Fibroblast of lung (primary cell): Measurements from ENCODE around the gene KIAA1671. TPM values are rescaled to one million over a fixed set of nuclear protein-coding genes. Genes with fewer than 3 reads are reported as not detected.

Source experiments
- DNase-seq, 2 donors: peaks; one replicate each; pipeline versions ENCODE4 v3.0.0 to v3.0.0-alpha.2; 2010; ENCODE audit warnings: low read depth in 2 of 2
- H2AFZ ChIP-seq: 2 replicates; pipeline ENCODE4 v1.5.1; 2012; ENCODE audit warnings: low read length, control low read depth, inconsistent platforms
- H3K27ac ChIP-seq: 2 replicates; pipeline ENCODE4 v1.5.1; 2011; ENCODE audit warnings: low read length, control low read depth; ENCODE audit not compliant: insufficient read depth
- H3K27me3 ChIP-seq: 2 replicates; pipeline ENCODE4 v1.5.1; 2011; ENCODE audit warnings: mild to moderate bottlenecking, low read length; ENCODE audit not compliant: control insufficient read depth, insufficient read depth
- H3K36me3 ChIP-seq: 2 replicates; pipeline ENCODE4 v1.5.1; 2011; ENCODE audit warnings: low read length; ENCODE audit not compliant: control insufficient read depth, insufficient read depth
- H3K4me1 ChIP-seq: 2 replicates; pipeline ENCODE4 v1.5.1; 2011; ENCODE audit warnings: low read length; ENCODE audit not compliant: control insufficient read depth, insufficient read depth; ENCODE audit errors: extremely low read depth
- H3K4me2 ChIP-seq: 2 replicates; pipeline ENCODE4 v1.5.1; 2011; ENCODE audit warnings: low read length, control low read depth; ENCODE audit not compliant: insufficient read depth; ENCODE audit errors: extremely low read depth
- H3K4me3 ChIP-seq, 4 experiments: fragments of 200-600 bp in 1 of 4; sonication (generic) in 1 of 4; replicated peaks in 1 of 4; 2 replicates each; pipeline ENCODE4 v1.5.1; 2011 to 2016; ENCODE audit warnings: low read length in 4 of 4, low read depth in 3 of 4, mild to moderate bottlenecking in 3 of 4, control low read depth in 2 of 4, inconsistent platforms in 1 of 4, mixed read lengths in 1 of 4; ENCODE audit not compliant: insufficient read depth in 1 of 4; ENCODE audit errors: control extremely low read depth in 1 of 4
- H3K79me2 ChIP-seq: 2 replicates; pipeline ENCODE4 v1.5.1; 2012; ENCODE audit warnings: mild to moderate bottlenecking, low read length, inconsistent platforms; ENCODE audit not compliant: control insufficient read depth, insufficient read depth
- H3K9ac ChIP-seq: 2 replicates; pipeline ENCODE4 v1.5.1; 2011; ENCODE audit warnings: mild to moderate bottlenecking, low read length, control low read depth; ENCODE audit not compliant: insufficient read depth
- H3K9me3 ChIP-seq: 2 replicates; pipeline ENCODE4 v1.5.1; 2012; ENCODE audit warnings: low read depth, low read length; ENCODE audit not compliant: control insufficient read depth, insufficient read depth
- H4K20me1 ChIP-seq: 2 replicates; pipeline ENCODE4 v1.5.1; 2011; ENCODE audit warnings: low read length; ENCODE audit not compliant: control insufficient read depth, insufficient read depth; ENCODE audit errors: extremely low read depth
- EZH2 ChIP-seq: IDR thresholded peaks from 2 replicates; pipeline ENCODE4 v1.5.1; 2012; ENCODE audit warnings: low read length, control low read depth, mild to moderate bottlenecking; ENCODE audit errors: missing control alignments
- polyA plus RNA-seq, 2 donors: library from polyadenylated mRNA; depleted of rRNA in 1 of 2; stranded (reverse) in 1 of 2; unstranded in 1 of 2; fragments of >200 nt; gene quantifications; 2 replicates each; pipeline ENCODE4 v1.2.1, GENCODE V29; 2011 to 2012; ENCODE audit warnings: missing spikeins in 1 of 2
- total RNA-seq: library from RNA; depleted of rRNA; stranded (reverse); fragments of >200 nt; gene quantifications from 2 replicates; pipeline ENCODE4 v1.2.1, GENCODE V29; 2014
- TF ChIP-seq, protein P1 (sequence below), 2 donors: IDR thresholded peaks in 1 of 2; conservative IDR thresholded peaks in 1 of 2; 1 replicate in 1 of 2; 2 replicates in 1 of 2; pipeline ENCODE4 v1.5.1; 2011 to 2012; ENCODE audit warnings: low read length in 2 of 2, control low read depth in 1 of 2, inconsistent platforms in 1 of 2, low read depth in 1 of 2, mild to moderate bottlenecking in 1 of 2

The KIAA1671 gene
- total and polyA plus RNA-seq, 2 donors (not counting 1 experiment from before 2014, with no cell fraction given), result 0.34 to 1.3 TPM

DNA sequence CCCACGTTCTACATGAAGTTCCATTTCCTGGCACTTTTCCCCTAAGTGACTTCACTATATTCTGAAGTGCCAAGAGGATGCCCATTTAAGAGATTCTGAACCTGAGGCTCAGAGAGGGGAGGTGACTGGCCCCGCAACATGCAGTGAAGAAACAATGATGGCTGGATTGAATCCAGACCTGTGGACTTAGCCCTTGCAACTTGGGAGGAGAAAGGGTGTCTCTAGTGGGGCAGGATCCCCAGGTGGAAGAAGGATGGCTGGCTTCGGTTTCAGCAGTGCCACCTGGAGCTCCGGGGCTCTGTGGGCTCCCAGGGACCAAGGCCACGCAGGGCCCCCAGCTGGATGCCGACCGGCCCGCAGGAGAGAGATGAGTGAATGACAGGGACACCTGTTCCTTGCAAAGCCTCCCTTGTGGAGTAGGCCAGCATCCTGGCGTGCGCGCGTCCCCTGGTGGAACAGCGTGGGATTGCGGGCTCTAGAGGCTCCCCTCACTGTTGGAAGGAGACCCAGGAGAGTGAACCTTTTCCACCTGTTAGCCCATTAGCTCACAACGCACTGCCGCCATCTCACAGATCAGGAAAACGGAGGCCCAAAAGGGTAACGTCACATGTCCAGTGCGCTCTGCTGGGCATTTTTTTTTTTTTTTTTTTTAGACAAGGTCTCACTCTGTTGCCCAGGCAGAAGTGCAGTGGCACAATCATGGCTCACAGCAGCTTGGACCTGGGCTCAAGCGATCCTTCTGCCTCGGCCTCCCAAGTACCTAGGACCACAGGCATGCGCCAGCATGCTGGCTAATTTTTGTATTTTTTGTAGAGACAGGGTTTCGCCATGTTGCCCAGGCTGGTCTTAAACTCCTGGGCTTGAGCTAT is 104.7 kb downstream of the KIAA1671 start:
- TF ChIP-seq EZH2, result no peak
- TF ChIP-seq, protein P1, sequence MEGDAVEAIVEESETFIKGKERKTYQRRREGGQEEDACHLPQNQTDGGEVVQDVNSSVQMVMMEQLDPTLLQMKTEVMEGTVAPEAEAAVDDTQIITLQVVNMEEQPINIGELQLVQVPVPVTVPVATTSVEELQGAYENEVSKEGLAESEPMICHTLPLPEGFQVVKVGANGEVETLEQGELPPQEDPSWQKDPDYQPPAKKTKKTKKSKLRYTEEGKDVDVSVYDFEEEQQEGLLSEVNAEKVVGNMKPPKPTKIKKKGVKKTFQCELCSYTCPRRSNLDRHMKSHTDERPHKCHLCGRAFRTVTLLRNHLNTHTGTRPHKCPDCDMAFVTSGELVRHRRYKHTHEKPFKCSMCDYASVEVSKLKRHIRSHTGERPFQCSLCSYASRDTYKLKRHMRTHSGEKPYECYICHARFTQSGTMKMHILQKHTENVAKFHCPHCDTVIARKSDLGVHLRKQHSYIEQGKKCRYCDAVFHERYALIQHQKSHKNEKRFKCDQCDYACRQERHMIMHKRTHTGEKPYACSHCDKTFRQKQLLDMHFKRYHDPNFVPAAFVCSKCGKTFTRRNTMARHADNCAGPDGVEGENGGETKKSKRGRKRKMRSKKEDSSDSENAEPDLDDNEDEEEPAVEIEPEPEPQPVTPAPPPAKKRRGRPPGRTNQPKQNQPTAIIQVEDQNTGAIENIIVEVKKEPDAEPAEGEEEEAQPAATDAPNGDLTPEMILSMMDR (conservative IDR thresholded peaks at IDR 0.05 in 1 of 2, IDR thresholded peaks at IDR 0.05 in 1 of 2; ENCODE audit: low read depth in 1 of 2, low read length in 2 of 2), result peak; percentile 68 to 97
- Histone ChIP-seq H3K4me1 (no peaks in the 10 kb centered on the region), H4K20me1 (no peaks in the 10 kb centered on the region), H3K4me3 (no peak overlapping the region), H2AFZ (no peak overlapping the region), H3K27ac (no peak overlapping the region), H3K9me3 (no peaks in the 10 kb centered on the region), H3K79me2 (no peaks in the 10 kb centered on the region), H3K9ac (no peak overlapping the region), H3K36me3 (no peaks in the 10 kb centered on the region), H3K27me3 (no peaks in the 10 kb centered on the region), H3K4me2 (no peak overlapping the region)
- peak in 1 of 2 donors; percentile 19 for DNase-seq

DNA sequence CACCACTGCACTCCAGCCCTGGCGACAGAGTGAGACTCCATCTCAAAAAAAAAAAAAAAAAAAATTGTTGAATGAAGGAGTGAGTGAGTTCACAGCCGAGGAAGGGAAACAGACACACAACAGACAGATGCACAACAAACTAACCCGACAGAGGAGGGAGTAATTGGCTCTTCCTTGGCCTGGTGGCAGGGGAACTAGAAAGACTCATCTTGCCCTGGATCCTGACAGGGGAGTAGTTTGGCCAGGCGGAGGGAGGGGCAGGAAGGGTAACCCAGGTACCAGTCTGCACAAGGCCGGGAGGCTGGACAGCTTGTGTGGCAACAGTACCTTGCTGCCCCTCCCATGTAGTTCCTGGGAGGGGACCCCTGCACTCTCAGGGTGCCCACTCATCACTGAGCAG is 106.9 kb downstream of the KIAA1671 start:
- no peaks in the 10 kb centered on the region for H3K9me3 ChIP-seq
- no peak overlapping the region for H2AFZ ChIP-seq
- no peak overlapping the region for H3K4me2 ChIP-seq
- no peaks in the 10 kb centered on the region for H4K20me1 ChIP-seq
- no peak overlapping the region for H3K9ac ChIP-seq
- no peaks in the 10 kb centered on the region for H3K36me3 ChIP-seq
- no peak overlapping the region for H3K4me3 ChIP-seq
- no peaks in the 10 kb centered on the region for H3K79me2 ChIP-seq
- TF ChIP-seq, protein P1 (conservative IDR thresholded peaks at IDR 0.05 in 1 of 2, IDR thresholded peaks at IDR 0.05 in 1 of 2; ENCODE audit: low read depth in 1 of 2, low read length in 2 of 2), result no peak
- no peak for TF ChIP-seq EZH2
- DNase-seq, result no peak
- no peaks in the 10 kb centered on the region for H3K4me1 ChIP-seq
- H3K27ac ChIP-seq, result no peak overlapping the region
- H3K27me3 ChIP-seq, result no peaks in the 10 kb centered on the region

DNA sequence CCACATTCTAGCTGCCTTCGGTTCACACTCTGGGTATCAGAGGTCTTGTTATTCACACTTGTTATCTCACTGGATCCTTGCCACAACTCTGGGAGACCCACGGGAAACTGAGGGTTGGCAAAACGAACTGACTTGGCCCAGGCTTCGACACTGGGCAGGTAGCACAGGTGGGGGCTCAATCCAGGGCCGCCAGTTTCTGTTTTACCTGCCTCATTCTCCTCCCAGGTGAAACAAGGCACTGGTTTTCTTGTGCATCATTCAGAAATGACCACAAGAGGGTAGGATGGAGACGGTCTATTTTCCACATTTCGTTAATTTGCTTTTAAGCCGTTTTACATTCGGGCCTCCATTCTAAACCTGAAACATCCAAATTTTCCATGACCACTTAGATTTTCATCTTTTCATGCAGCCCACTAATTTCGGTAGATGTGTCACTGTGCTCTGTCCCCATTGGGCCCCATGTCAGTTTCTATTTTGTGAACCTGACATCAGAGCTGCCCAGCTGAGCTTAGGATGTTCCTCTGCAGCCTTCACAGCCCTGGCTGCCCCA is 108.1 kb downstream of the KIAA1671 start:
- no peak overlapping the region for H2AFZ ChIP-seq
- no peak for DNase-seq

More for the DNA sequence above, 108.1 kb downstream of the KIAA1671 start:
- TF ChIP-seq EZH2, result no peak
- TF ChIP-seq, protein P1 (conservative IDR thresholded peaks at IDR 0.05 in 1 of 2, IDR thresholded peaks at IDR 0.05 in 1 of 2; ENCODE audit: low read depth in 1 of 2, low read length in 2 of 2), result peak in 1 of 2 donors; percentile 2
- H3K27me3 ChIP-seq, result no peaks in the 10 kb centered on the region
- H3K36me3 ChIP-seq, result no peaks in the 10 kb centered on the region
- no peak overlapping the region for H3K4me2 ChIP-seq
- H3K4me1 ChIP-seq, result no peaks in the 10 kb centered on the region
- H3K79me2 ChIP-seq, result no peaks in the 10 kb centered on the region
- H3K9ac ChIP-seq, result no peak overlapping the region
- no peaks in the 10 kb centered on the region for H4K20me1 ChIP-seq
- H3K9me3 ChIP-seq, result no peaks in the 10 kb centered on the region
- no peak overlapping the region for H3K27ac ChIP-seq
- H3K4me3 ChIP-seq, result no peak overlapping the region
